Measurements from ENCODE around the gene RRAGA. TPM values are rescaled to one million over a fixed set of nuclear protein-coding genes. Genes with fewer than 3 reads are reported as not detected.
A peak's percentile ranks its signal among the peaks of the same experiment; 100 is the strongest.
"Not testable (repeated sequence)": the region's sequence is repeated elsewhere in the genome, so short reads cannot be mapped to it uniquely, and the experiment has no call there.

RRAGA gene
- total and polyA plus RNA-seq, 4 donors = 47.8 to 90.7 (median 66.1) TPM

GRCh38 chr9:19087106-19088000 is 38.1 kb downstream of the RRAGA start:
- Histone ChIP-seq H3K9ac (ENCODE audit: insufficient read depth in 1 of 2, low read length in 2 of 2) (no peak overlapping the region), H3K4me3 (no peak overlapping the region), H3K27me3 (ENCODE audit: control insufficient read depth in 3 of 3, insufficient read depth in 3 of 3, low read length in 2 of 3) (no peaks in the 10 kb centered on the region), H3K36me3 (ENCODE audit: control insufficient read depth in 4 of 4, insufficient read depth in 4 of 4, low read length in 4 of 4) (peaks cover 15 to 32% (median 19%) of the 10 kb centered on the region in 4 donors), H3K4me1 (ENCODE audit: control insufficient read depth in 5 of 5, insufficient read depth in 5 of 5, low read length in 5 of 5) (no peaks in the 10 kb centered on the region), H3K27ac (ENCODE audit: low read depth in 1 of 2, low read length in 1 of 2) (no peak overlapping the region), H3K9me3 (ENCODE audit: control insufficient read depth in 4 of 4, insufficient read depth in 3 of 4, low read length in 3 of 4) (no peaks in the 10 kb centered on the region)
- ATAC-seq (ENCODE audit: insufficient read depth, low FRiP score) = no peak
- no peak for DNase-seq
- 93 to 97% methylated on average over 6 of the region's 6 CpGs for WGBS, 2 donors
- no peak for TF ChIP-seq CTCF (IDR thresholded peaks at IDR 0.05; ENCODE audit: control extremely low read depth, extremely low read depth)

- not testable (repeated sequence) for H3K9me3 ChIP-seq (ENCODE audit: control insufficient read depth in 4 of 4, insufficient read depth in 3 of 4, low read length in 3 of 4); H3K27ac ChIP-seq (ENCODE audit: low read depth in 1 of 2, low read length in 1 of 2); ATAC-seq (ENCODE audit: insufficient read depth, low FRiP score); H3K27me3 ChIP-seq (ENCODE audit: control insufficient read depth in 3 of 3, insufficient read depth in 3 of 3, low read length in 2 of 3); DNase-seq; H3K4me3 ChIP-seq; H3K9ac ChIP-seq (ENCODE audit: insufficient read depth in 1 of 2, low read length in 2 of 2)
- H3K36me3 ChIP-seq (ENCODE audit: control insufficient read depth in 4 of 4, insufficient read depth in 4 of 4, low read length in 4 of 4) = peaks cover 4 to 25% (median 9%) of the 10 kb centered on the region in 4 donors
- H3K4me1 ChIP-seq (ENCODE audit: control insufficient read depth in 5 of 5, insufficient read depth in 5 of 5, low read length in 5 of 5) = peaks cover 0 to 12% (median 4%) of the 10 kb centered on the region in 5 donors
These were observed 48.2 kb downstream of the RRAGA start for GRCh38 chr9:19097431-19097830.

Small RNA genes lying within 50 kb of the gene (small RNA-seq; reads per million reads assigned to genes)
- gene RF00019 (ENCODE audit: low replicate concordance) = not detected
- gene RNU6-264P (ENCODE audit: low replicate concordance) = not detected
- gene SCARNA8 (ENCODE audit: low replicate concordance) = 10.9 reads per million, percentile 96 among the genes with 10 or more reads in this experiment

Other genes starting within 250 kb of the RRAGA start
- gene SAXO1, start 16.2 kb upstream of the RRAGA start, total RNA-seq = under 1 TPM; 0.40 to 0.54 TPM
- under 1 TPM; 0.02 TPM for gene SAXO1, start 16.2 kb upstream of the RRAGA start, polyA plus RNA-seq
- gene HAUS6, start 53.5 kb downstream of the RRAGA start, total RNA-seq = 10 to 100 TPM in 1 of 2 donors, 1 to 10 TPM in 1; 7.6 to 13.1 TPM
- 1 to 10 TPM; 3.6 to 3.9 TPM for gene HAUS6, start 53.5 kb downstream of the RRAGA start, polyA plus RNA-seq
- gene PLIN2, start 78.1 kb downstream of the RRAGA start, total RNA-seq = 100 to 1,000 TPM; 116 to 138 TPM
- gene PLIN2, start 78.1 kb downstream of the RRAGA start, polyA plus RNA-seq = 100 to 1,000 TPM in 1 of 2 donors, 10 to 100 TPM in 1; 66.3 to 202 TPM
- gene DENND4C, start 181.3 kb downstream of the RRAGA start, total RNA-seq = 100 to 1,000 TPM in 1 of 2 donors, 10 to 100 TPM in 1; 52.8 to 154 TPM
- gene DENND4C, start 181.3 kb downstream of the RRAGA start, polyA plus RNA-seq = 10 to 100 TPM in 1 of 2 donors, 1 to 10 TPM in 1; 9.4 to 15.0 TPM